Measurements from ENCODE around the gene TTF1. TPM values are rescaled to one million over a fixed set of nuclear protein-coding genes. Genes with fewer than 3 reads are reported as not detected.

Gene TTF1
- total and polyA plus RNA-seq, 10 of the 15 experiments (the other 5 are each of a cell fraction or from before 2014, with no cell fraction given) = 11.3 to 25.5 (median 16.0) TPM

- no peak for TF ChIP-seq IRF4 (IDR thresholded peaks at IDR 0.05; ENCODE audit: low read depth, low read length)
- no peak for TF ChIP-seq ZNF217 (IDR thresholded peaks at IDR 0.05)
- peak; percentile 71; the same call in 1 of the 2 replicates for TF ChIP-seq MYB (IDR thresholded peaks at IDR 0.05; ENCODE audit: borderline replicate concordance, low read depth, low read length)
- TF ChIP-seq CREB1 (IDR thresholded peaks at IDR 0.05; ENCODE audit: low read depth) = no peak
- TF ChIP-seq ESRRA (IDR thresholded peaks at IDR 0.05; ENCODE audit: low read length) = no peak
- TF ChIP-seq BMI1 (IDR thresholded peaks at IDR 0.05; ENCODE audit: borderline replicate concordance) = no peak
- TF ChIP-seq TCF7 (IDR thresholded peaks at IDR 0.05; ENCODE audit: borderline replicate concordance) = no peak
- TF ChIP-seq FOXK2 (IDR thresholded peaks at IDR 0.05) = no peak
- no peak for TF ChIP-seq ZNF592 (IDR thresholded peaks at IDR 0.05)
- TF ChIP-seq POU2F2 (IDR thresholded peaks at IDR 0.05; ENCODE audit: borderline replicate concordance, low read depth, low read length) = peak; percentile 97
- TF ChIP-seq E2F4 (IDR thresholded peaks at IDR 0.05; ENCODE audit: low read depth, low read length) = no peak
- TF ChIP-seq BRCA1 (IDR thresholded peaks at IDR 0.05; ENCODE audit: low read depth, low read length) = no peak
- no peak for TF ChIP-seq PBX3 (IDR thresholded peaks at IDR 0.05; ENCODE audit: insufficient replicate concordance, low read depth, low read length)
- no peak for TF ChIP-seq ZBTB33 (IDR thresholded peaks at IDR 0.05)
- no peak for TF ChIP-seq NFYA (IDR thresholded peaks at IDR 0.05; ENCODE audit: borderline replicate concordance, low read depth, low read length)
- no peak for TF ChIP-seq SMARCA5 (IDR thresholded peaks at IDR 0.05)
- TF ChIP-seq BACH1 (IDR thresholded peaks at IDR 0.05; ENCODE audit: borderline replicate concordance) = no peak
- TF ChIP-seq ZBTB40 (IDR thresholded peaks at IDR 0.05; ENCODE audit: borderline replicate concordance) = no peak
Measured at GRCh38 chr9:132381966-132382541, 24.6 kb downstream of the TTF1 start (continued).

Measured in GM12878 (cell line).